ENCODE data around the gene ADAP1.

The ADAP1 gene

DNA sequence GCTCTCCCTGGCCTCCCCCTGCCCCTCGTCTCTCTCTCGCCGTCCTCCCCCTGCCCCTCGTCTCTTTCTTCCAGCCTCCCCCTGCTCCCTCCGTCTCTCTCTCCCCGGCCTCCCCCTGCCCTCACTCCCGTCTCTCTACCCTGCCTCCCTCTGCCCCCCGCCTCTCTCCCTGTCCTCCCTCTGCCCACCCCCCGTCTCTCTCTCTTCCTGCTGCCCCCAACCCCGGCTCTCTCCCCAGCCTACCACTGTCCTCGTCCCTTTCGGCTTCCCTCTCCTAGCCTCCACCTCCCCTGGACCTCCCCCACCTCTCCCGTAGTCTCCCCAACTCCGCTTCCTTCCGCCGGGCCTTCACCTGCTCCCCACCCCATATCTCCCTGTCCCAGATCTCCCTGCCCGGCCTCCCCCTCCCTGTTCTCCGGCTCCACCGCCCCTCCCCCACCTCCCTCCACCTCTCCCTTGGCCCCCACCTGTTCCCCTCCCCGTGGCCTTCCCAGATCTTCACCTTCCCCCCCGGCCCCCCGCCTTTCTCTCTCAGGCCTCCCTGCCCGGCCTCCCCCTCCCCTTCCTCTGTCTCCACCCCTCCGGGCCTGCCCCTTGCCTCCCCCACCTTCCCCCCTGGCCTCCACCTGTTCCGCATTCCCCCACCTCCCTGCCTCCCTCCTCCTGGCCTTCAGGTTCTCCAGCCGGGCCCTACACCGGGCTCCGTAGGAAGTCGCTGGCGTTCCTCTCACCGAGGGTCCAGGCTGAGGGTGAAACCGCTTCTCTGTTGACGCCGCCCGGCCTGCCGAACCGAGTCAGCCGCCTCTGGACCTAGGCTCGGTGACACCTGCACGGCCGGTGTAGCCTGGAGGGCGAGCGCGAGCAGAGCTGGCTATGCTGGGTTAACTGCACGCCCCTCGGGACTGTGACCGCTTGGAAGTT lies 76.9 kb downstream of the ADAP1 start (continued):
- TF ChIP-seq TSHZ1 (tag by site-specific recombination; IDR thresholded peaks at IDR 0.05; ENCODE audit: borderline replicate concordance) (no peak), ZNF514 (tag by site-specific recombination; IDR thresholded peaks at IDR 0.05) (no peak), ZNF114 (tag by site-specific recombination; IDR thresholded peaks at IDR 0.05) (no peak), ZNF548 (tag by site-specific recombination; IDR thresholded peaks at IDR 0.05) (no peak), ZBTB8A (tag by site-specific recombination; IDR thresholded peaks at IDR 0.05) (no peak), ZBTB1 (tag by site-specific recombination; IDR thresholded peaks at IDR 0.05) (no peak), ZSCAN30 (tag by site-specific recombination; IDR thresholded peaks at IDR 0.05) (no peak), ZNF202 (tag by site-specific recombination; IDR thresholded peaks at IDR 0.05; ENCODE audit: borderline replicate concordance) (no peak), ZNF585B (tag by site-specific recombination; IDR thresholded peaks at IDR 0.05) (no peak), PRDM1 (tag by site-specific recombination; IDR thresholded peaks at IDR 0.05) (no peak), ZNF677 (tag by site-specific recombination; IDR thresholded peaks at IDR 0.05) (no peak), GLIS2 (tag by site-specific recombination; IDR thresholded peaks at IDR 0.05) (no peak; the same call in 1 of the 2 replicates), ZNF10 (tag by site-specific recombination; IDR thresholded peaks at IDR 0.05) (no peak), ZNF391 (tag by site-specific recombination; IDR thresholded peaks at IDR 0.05; ENCODE audit: borderline replicate concordance, low read depth) (no peak), ZNF571 (tag by site-specific recombination; IDR thresholded peaks at IDR 0.05) (no peak), ZNF776 (tag by site-specific recombination; IDR thresholded peaks at IDR 0.05; ENCODE audit: borderline replicate concordance) (no peak), SCRT1 (tag by site-specific recombination; IDR thresholded peaks at IDR 0.05; ENCODE audit: borderline replicate concordance) (no peak), ZNF19 (tag by site-specific recombination; IDR thresholded peaks at IDR 0.05; ENCODE audit: low read depth) (no peak), ZNF513 (tag by site-specific recombination; IDR thresholded peaks at IDR 0.05) (no peak), ZNF121 (tag by site-specific recombination; IDR thresholded peaks at IDR 0.05) (no peak)
- TF ChIP-seq, protein P1, sequence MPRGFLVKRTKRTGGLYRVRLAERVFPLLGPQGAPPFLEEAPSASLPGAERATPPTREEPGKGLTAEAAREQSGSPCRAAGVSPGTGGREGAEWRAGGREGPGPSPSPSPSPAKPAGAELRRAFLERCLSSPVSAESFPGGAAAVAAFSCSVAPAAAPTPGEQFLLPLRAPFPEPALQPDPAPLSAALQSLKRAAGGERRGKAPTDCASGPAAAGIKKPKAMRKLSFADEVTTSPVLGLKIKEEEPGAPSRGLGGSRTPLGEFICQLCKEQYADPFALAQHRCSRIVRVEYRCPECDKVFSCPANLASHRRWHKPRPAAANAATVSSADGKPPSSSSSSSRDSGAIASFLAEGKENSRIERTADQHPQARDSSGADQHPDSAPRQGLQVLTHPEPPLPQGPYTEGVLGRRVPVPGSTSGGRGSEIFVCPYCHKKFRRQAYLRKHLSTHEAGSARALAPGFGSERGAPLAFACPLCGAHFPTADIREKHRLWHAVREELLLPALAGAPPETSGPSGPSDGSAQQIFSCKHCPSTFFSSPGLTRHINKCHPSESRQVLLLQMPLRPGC (tag by site-specific recombination; IDR thresholded peaks at IDR 0.05): no peak
- TF ChIP-seq, protein P2, sequence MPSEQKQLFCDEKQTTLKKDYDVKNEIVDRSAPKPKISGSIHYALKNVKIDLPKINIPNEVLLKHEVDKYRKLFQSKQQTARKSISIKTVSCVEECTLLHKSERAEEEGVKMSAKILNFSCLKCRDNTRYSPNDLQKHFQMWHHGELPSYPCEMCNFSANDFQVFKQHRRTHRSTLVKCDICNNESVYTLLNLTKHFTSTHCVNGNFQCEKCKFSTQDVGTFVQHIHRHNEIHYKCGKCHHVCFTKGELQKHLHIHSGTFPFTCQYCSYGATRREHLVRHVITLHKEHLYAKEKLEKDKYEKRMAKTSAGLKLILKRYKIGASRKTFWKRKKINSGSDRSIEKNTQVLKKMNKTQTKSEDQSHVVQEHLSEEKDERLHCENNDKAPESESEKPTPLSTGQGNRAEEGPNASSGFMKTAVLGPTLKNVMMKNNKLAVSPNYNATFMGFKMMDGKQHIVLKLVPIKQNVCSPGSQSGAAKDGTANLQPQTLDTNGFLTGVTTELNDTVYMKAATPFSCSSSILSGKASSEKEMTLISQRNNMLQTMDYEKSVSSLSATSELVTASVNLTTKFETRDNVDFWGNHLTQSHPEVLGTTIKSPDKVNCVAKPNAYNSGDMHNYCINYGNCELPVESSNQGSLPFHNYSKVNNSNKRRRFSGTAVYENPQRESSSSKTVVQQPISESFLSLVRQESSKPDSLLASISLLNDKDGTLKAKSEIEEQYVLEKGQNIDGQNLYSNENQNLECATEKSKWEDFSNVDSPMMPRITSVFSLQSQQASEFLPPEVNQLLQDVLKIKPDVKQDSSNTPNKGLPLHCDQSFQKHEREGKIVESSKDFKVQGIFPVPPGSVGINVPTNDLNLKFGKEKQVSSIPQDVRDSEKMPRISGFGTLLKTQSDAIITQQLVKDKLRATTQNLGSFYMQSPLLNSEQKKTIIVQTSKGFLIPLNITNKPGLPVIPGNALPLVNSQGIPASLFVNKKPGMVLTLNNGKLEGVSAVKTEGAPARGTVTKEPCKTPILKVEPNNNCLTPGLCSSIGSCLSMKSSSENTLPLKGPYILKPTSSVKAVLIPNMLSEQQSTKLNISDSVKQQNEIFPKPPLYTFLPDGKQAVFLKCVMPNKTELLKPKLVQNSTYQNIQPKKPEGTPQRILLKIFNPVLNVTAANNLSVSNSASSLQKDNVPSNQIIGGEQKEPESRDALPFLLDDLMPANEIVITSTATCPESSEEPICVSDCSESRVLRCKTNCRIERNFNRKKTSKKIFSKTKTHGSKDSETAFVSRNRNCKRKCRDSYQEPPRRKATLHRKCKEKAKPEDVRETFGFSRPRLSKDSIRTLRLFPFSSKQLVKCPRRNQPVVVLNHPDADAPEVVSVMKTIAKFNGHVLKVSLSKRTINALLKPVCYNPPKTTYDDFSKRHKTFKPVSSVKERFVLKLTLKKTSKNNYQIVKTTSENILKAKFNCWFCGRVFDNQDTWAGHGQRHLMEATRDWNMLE (tag by site-specific recombination; conservative IDR thresholded peaks at IDR 0.05; ENCODE audit: low read depth): no peak
- TF ChIP-seq, protein P3, sequence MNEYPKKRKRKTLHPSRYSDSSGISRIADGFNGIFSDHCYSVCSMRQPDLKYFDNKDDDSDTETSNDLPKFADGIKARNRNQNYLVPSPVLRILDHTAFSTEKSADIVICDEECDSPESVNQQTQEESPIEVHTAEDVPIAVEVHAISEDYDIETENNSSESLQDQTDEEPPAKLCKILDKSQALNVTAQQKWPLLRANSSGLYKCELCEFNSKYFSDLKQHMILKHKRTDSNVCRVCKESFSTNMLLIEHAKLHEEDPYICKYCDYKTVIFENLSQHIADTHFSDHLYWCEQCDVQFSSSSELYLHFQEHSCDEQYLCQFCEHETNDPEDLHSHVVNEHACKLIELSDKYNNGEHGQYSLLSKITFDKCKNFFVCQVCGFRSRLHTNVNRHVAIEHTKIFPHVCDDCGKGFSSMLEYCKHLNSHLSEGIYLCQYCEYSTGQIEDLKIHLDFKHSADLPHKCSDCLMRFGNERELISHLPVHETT (tag by site-specific recombination; IDR thresholded peaks at IDR 0.05): peak; percentile 4; the same call in 1 of the 2 replicates
- TF ChIP-seq, protein P4, sequence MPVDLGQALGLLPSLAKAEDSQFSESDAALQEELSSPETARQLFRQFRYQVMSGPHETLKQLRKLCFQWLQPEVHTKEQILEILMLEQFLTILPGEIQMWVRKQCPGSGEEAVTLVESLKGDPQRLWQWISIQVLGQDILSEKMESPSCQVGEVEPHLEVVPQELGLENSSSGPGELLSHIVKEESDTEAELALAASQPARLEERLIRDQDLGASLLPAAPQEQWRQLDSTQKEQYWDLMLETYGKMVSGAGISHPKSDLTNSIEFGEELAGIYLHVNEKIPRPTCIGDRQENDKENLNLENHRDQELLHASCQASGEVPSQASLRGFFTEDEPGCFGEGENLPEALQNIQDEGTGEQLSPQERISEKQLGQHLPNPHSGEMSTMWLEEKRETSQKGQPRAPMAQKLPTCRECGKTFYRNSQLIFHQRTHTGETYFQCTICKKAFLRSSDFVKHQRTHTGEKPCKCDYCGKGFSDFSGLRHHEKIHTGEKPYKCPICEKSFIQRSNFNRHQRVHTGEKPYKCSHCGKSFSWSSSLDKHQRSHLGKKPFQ (tag by site-specific recombination; IDR thresholded peaks at IDR 0.05): no peak
